NCI-H2107 treated with DMSO at 0.1 percent for 48 hours (cell line): Measurements from ENCODE around the gene AHRR.
"Not testable (repeated sequence)": the region's sequence is repeated elsewhere in the genome, so short reads cannot be mapped to it uniquely, and the experiment has no call there.

Source experiments
- DNase-seq: peaks from one replicate; lab custom pipeline; 2025; ENCODE audit not compliant: unreplicated experiment; lab: John Stamatoyannopoulos, UW

The AHRR gene

DNA sequence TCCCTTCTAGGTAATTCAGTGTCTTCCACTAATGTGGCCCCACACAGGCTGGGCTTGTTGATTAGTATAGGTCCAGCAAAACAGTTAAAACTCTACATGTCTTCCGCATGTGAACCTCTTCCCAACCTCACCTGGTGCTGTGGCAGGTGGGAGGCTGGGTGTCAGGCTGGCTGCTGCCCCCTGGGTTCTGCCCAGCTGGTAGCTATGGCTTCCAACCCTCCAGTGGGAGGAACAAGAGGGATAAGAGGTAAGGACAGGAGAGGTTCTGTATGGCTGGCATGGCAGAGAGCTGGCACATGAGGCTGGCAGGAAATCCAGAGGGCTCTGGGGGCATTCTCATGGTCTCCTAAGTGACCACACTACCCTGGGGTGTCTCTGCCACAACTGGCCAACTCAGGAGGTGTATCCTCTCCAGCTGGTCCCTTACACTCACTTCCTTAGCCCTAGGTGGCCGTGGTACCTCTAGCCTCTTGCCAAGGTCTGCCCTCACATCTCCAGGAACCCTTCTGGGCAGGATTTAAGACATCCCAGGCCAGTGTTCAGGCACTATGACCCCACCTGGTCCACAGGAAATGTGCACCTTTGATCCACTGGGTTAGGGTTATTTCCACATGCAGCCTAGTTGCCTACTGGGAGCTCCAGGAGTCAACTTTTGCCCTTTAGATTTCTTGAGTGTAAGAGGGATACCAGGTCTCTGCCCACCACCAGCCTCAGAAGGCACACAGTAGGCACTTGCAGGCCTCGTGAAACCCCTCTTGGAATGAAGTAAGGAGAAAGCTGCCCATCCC, 41.7 kb downstream of the AHRR start:
- no peak for DNase-seq

DNA sequence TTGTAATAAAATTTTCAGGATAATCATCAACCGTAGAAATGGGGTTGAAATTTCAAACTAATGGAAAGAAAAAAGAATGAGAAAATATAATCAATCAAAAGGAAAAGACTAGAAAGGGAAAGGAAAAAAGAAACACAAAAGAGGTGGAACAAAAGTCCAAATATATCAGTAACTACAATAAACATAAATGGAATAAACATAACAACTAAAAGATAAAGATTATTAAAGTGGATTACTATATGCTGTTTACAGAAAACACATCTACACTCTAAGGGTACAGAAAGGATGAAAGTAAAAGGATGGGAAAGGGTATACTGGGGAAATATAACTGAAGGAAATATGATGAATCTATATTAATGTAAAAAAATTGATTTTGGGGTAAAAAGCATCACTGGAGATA, 43.0 kb downstream of the AHRR start:
- no peak for DNase-seq

DNA sequence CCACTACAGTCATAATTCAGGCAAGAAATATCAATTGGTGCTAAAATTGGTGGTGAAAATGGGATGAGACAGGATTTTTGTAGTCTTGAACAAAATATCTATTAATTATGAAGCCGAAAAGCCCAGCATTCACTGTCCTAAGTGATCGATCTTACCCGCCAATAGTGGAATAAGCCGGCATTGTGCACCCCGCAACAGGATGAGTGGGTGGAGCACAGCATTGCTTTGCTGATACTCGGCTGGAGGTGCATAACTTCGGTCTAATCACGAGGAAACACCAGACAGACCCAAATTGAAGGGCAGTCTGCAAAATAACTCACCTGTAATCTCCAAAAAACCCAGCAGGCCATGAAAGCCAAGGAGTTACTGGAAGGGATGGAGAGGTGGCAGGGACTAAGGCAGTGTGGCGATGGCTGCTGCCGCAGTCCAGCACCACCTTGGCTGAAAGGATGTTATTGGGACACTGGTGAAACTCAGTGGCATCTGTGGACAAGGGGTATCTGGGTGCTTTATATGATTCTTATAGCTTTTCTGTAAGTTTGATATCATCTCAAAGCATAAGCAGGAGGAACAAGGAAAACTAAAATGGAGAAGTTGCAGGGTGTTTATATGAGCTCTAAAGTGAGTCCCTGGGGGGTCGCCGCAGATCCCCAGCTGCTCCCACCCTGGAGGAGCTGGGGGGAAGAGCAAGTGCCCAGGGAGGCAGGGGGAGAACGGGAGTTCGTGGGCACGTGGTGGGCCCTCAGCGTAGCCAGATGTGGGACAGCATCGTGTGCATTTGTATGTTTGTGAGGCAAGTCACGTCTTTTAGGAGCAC, 45.2 kb downstream of the AHRR start:
- no peak for DNase-seq

DNA sequence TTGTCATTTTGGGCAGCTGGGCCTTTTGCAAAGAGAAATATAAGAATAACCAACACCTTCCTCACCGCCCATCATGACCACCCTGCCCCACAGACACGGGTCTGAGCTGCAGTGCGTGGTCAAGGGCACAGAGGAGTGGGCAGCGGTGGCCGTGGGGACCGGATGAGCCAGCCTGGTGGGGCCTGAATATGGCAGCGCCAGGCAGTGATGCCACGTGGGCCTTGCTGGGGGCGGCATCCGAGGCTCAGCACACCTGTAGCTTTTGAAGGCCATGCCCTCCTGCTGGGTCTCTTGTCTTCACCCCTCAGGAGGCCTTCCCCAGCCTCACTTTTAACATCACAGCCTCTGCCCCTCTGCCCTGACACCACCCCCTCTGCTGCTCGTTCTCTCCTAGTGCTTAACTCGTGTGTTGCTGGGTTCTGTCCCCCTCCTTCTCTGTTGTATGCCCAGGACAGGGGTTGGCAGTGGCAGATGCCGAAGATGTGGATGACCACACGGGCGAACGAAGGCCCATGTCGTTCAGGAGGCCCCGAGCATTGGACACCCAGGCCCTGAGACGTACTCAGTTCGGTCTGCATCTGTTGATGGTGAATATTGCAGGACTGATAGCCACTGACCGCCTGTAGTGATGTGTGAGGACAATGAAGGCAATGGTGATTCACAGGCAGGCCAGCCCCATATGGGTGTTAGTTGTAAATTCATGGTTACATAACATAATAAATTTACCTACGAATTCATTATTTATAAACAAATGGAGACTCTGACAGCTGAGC, 46.0 kb downstream of the AHRR start:
- DNase-seq: no peak

DNA sequence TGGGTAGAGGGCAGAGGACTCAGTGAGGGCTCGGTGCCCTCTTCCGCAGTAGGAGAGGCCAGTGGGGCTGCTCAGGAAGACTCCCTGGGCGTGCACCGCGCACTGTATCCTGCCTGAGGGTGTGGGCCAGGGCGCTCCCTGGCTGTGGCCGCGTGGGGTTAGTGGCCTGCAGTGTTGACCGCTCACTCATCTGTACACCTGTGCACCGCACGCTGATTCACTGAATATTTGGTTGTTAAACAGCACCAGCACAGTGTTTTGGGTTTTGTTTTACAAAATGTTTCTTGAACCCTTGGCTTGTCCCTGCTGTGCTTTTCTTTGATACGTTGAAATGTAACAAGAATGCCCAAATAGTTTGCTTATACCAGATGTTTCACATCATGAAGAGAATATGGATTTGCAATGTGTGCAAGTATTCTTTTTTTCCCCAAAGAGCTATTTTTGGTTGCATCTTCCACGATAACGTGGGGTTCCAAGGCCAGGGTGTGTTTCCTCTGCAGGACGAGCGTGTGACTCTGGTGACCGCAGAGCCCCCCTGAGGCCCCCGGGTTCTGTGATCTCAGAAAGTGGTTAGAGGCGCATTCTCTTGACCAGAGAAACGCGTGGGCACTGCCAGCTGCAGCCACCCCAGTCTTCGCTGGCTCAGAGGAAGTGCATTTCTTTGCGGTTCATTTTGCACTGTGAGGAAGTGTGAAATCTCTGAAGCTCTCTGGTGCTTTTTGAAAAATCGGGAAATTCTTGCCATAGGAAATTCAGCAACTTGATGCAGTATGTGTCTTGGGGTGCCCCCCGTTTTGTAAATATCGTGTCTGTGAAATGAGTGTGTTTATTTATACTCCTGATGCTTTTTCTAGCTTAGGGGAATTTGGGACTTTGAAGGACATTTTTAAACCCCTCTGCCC, 46.9 kb downstream of the AHRR start:
- no peak for DNase-seq

DNA sequence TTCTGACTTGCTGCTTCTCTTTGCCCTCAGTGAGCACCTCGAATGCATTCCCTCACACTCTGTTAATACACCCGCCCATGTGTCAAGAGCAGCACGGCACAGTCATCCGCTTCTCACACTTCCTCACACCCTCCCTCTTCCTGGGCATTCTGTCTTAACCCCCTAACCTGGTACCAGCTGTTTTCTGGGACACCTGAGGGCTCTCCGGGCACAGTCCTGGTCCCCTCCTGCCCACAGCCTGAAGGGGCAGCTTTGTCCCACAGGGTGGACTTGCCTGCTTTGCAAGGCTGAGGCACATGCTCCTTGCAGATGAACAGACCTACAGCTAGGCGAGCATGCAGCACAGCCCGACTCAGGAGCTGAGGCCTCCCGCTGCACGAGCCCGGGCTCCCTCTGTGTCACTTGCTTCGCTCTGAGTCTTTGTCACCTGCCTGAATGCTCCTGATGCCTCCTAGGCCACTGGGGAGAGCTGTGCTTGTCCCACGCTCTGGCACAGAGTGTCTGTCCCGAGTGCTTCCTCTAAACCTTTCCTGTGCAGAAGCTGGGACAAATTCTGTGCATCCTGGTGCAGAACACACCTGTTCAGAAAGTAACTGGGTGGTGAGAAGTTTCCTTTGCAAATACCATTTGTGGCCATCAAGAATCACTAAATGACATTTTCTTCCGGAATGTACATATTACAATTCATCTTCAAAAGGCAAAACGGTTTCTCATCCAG, 47.8 kb downstream of the AHRR start:
- DNase-seq: no peak

DNA sequence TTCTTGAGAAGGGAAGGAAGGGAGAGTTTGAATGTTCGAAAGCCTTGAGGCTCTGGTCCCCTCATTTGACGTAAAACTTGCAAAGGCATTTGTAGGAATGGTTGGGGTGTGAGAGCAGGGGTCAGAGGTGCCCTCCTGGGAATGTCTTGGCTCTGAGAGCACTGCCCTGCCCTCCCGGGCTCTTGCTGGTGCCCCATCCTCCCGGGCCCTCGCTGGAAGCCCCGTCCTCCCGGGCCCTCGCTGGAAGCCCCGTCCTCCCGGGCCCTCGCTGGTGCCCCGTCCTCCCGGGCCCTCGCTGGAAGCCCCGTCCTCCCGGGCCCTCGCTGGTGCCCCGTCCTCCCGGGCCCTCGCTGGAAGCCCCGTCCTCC, 48.3 kb downstream of the AHRR start:
- not testable (repeated sequence) for DNase-seq

DNA sequence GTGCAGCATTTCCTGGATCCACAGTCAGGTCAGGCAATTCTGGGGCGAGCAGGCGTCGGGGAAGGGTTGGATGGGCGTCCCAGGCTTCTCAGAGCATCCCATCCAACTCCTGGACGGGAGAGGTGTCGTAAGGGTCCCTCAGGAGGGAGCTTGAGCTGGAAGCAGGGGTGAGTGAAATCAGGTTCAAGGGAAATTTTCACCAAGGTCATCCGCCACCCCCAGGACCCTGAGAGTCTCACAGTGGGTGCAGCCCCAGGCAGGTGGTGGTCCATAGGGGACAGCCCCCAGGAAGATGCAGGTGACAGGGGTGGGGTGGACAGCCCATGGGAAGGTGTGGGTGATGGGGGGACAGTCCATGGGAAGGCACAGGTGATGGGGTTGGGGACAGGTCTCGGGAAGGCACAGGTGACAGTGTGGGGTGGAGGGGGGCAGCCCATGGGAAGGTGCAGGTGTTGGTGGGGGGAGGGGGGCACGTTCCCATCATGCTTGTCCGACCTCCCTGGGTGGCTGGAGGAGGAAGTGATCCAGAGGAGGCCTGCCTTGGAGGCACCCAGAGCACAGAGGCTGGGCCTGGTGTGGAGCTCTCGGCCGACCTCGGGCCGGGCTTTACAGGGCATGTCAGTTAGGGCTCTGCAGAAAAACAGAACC, 48.9 kb downstream of the AHRR start:
- no peak for DNase-seq

DNA sequence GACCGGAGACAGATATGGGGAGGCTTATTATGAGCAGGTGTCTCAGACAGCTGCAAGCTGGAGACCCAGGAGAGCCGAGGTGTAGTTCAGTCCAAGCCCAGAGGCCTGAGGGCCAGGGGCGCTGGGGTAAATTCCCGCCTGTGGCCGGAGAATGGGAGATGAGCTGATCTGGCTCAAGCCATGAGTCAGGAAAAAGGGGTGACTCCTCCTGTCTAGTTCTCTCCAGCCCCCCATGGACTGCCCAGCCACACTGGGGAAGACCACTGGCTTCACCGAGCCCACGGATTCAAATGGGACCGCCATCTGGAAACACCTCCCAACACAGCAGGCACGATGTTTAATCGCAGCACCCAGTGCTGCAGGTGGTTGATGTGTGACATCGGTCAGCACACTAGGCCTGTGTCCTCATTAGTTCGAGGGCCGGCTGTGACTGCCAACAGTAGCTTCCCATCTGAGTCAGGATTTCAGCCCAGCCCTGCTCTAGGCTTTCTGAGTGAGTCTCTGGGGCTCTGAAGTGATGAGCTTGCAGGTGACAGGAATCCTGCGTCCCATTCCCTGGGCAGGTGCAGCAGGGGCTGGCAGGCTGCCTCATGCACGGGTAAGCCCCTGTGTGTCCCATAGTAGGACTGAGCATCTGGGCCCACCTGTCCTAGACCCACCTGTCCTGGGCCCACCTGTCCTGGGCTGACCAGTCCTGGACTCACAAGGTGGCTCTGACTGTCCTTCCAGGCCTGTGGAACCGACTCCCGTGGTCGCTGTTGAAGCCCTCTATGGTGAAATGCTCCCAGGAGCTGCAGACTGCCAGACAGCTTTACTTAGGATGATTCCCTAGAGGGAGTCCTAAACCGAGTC, 49.7 kb downstream of the AHRR start:
- no peak for DNase-seq

DNA sequence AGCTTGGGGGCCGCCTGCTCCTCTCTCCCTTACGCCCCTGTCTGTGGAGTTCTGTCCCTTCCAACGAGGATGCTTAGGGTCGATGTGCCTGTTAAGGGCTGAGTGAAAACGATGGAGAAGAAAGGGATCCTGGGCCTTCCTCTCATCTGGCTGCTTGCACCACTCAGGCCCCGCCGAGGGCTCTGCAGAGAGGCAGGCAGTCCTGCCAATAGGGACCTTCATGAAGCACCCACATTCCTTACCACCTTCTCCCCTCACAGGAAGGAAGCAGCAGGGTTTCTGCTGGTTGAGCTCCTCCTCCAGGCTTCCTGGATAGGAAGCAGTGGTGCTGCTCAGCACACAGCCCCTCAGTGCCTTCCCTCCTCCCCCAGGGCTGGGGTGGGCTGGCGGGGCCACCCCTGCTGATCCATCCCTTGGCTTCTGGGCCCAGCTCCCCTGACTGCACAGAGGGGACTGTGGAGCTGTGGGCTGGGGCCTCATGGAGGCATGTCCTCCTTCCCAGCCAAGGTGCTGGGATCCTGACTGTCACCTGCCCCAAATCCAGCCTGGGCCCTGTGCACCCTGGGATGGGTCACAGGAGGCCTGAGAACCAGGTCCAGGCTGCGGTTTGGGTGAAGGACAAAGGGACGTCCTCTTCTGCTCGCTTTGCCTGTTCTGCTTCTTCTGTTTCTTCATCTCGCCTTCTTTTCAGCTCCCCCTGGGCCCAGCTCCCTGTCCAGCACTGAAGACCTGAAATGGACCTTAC, 50.5 kb downstream of the AHRR start:
- no peak for DNase-seq

DNA sequence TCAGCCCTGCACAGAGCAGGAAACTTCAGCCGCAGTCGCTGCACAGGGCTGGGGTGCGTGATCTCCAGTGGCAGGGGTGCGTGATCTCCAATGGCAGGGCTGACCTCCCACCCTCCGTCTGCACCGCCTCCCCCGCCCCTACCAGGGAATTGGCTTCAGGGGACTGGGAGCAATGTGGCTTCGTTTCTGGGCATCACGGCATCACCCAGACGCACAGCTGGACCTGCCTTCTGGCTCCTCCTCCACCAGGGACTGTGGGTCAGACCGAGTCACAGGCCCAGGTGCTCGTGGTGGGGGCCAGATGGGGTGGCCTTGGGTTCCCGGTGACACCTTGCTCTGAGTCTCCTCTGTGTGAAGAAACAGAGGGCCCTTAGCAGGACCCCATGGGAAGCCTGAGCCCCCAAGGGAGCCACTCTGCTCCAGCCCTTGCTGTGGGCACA, 51.1 kb downstream of the AHRR start:
- DNase-seq: no peak

DNA sequence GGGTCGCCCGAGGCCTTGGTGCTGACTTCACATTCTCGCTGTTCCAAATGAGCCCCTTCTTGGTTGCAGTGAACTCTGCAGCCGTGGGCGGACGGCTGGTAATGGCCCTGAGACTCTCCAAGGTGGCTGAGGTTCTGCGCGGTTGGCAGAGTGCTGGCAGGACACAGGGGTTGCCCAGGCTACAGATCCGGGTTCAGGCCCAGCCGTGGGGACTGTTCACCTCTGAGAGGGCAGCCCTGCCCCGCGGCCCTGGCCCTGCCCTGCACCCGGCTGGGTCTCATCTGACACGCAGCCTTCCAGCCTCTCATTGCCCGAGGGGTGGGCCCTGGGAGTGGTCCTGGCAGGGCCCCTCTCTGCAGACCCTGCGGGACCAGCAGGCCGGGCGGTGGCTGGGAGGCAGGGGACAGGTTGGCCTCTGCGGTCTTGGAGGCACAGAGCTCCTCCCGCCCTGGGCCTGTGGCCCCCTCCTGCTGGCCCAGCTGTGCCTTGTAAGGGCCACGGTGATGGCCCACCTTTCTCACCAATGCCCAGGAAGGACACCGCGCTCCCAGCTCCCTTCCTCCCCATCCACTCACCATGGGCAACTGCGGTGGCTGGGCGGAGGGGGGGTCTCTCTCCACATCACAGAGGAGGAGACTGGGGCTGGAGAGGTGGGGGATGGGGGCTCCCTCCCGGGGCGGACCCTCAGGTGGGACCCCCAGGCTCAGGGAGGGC, 51.6 kb downstream of the AHRR start:
- no peak for DNase-seq

DNA sequence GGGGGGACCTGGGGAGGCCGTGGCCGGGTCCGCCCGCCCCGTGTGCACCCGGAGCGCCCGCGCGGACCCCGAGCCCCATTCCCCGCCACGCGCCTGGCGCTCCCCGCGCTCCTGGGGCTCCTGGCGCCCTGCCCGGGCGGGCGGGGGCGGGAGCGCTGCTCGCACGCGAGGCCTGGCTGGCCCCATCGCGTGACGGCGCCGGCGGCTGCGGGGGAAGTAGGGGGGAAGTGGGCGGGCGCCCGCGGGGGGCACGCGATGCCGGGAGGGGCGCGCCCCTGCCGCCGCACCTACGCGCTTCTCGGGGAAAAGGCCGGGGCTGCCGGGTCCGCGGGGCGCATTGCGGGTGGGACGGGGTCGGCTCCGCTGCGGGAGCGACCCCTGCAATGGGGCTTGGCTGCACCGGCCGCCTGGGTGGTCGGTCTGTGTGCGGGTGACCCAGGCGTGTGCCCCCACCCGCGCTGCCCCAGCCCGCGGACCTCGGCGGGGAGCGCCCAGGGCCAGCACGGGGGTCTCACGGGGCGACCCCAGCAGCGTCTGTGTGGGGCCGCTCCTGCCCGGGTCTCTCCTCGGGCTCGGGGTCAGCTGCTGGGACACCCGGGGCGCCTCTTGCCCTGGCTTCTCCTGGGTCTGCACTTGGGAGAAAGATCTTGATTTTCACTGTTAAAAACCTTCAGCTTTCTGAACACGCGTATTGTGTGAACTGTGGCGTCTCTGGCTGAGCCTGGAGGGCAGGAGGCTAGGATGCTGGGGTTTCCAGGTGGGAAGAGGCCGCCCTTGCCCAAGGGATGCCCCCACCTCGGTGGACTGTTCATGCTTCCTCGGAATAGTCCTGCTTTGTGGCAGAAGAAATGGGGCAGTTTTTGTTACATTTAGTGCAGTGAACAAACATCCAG, 52.4 kb downstream of the AHRR start:
- no peak for DNase-seq

DNA sequence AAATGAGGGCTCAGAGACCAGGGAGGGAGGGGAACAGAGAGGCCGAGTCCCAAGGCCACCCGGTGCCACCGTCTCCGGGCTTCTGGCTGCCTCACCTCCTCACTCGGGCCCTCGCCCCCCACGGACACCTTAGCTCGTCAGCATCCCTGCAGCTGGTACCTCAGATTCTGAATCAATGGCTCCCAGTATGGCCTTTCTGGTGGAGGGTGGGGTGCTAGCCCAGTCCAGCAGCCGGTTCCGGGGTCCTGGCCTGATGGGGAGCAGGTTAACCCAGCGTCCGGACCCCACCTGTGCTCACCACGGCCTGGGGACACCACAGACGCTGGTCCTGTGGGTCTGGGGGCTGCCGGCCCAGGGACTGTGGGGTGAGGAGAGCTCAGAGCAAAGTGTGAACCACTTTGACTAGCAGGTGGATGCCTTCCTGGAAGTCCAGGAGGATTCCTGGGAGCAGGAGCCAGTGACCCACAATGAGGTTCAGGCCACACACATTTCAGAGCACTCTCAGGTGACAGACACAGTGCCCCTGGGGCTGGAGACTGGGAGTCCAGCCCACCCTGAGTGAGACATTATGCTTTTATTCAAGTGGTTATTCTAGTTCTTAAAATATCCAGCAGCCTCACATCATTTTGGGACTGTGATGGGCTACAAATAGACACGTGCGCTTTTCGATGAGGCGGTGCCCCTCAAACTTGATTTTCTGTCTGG, 53.3 kb downstream of the AHRR start:
- no peak for DNase-seq

DNA sequence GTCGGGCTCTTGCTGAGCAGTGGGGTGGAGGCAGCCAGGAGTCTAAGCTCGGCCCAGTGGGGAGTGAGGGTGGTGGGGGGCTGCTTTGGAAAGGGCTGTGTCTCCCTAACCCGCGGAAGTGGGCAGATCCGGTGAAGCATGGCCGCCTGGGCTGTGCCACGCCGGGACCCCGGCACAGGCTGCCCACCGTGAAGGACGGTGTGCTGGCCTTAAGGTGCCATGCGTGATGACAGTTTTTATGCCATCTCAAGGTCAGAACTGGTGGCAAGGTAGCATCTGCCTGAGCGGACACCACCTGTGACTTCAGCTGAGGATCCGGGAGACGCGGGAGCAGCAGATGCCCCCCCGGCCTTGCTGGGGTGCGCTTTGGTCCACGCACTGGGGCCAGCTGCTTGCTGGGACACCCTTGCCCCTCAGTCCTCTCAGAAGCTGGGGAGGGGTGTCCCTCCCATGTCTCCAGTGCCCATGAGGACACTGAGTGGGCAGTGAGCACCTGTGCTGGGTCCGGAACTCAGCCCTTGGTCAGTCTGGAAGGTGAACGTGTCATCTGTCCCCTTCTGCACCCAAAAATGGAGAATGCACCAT, 53.9 kb downstream of the AHRR start:
- no peak for DNase-seq
